Testis (tissue), 3 donors: ENCODE results near the gene KDM6A. TPM values are rescaled to one million over a fixed set of nuclear protein-coding genes. Genes with fewer than 3 reads are reported as not detected.

Experiments used
- DNase-seq: peaks from one replicate; pipeline ENCODE4 v3.0.0-alpha.2; 2019
- H3K27ac ChIP-seq, 2 donors: fragments of 200-600 bp; sonication (generic); one replicate each; pipeline ENCODE4 v1.5.1; 2019
- H3K27me3 ChIP-seq: fragments of 200-600 bp; sonication (generic); one replicate; pipeline ENCODE4 v1.5.1; 2019
- H3K36me3 ChIP-seq: fragments of 200-600 bp; sonication (generic); one replicate; pipeline ENCODE4 v1.5.1; 2017; ENCODE audit warnings: low read depth; ENCODE audit errors: missing control alignments
- H3K4me1 ChIP-seq: fragments of 200-600 bp; sonication (generic); one replicate; pipeline ENCODE4 v1.5.1; 2019
- H3K4me3 ChIP-seq, 2 donors: fragments of 200-600 bp; sonication (generic); one replicate each; pipeline ENCODE4 v1.5.1; 2017 to 2019
- H3K9me3 ChIP-seq: fragments of 200-600 bp; sonication (generic); one replicate; pipeline ENCODE4 v1.5.1; 2017
- CTCF ChIP-seq, 3 experiments: fragments of 450-650 bp in 2 of 3; fragments of 200-600 bp in 1 of 3; sonication (generic) in 1 of 3; IDR thresholded peaks; one replicate each; pipeline ENCODE4 v1.5.1; 2016 to 2019; ENCODE audit warnings: antibody characterized with exemption in 3 of 3, mild to moderate bottlenecking in 2 of 3, moderate library complexity in 1 of 3
- POLR2A ChIP-seq: fragments of 450-650 bp; IDR thresholded peaks from one replicate; pipeline ENCODE4 v1.6.1; 2017; ENCODE audit warnings: antibody characterized with exemption, mild to moderate bottlenecking, moderate library complexity
- WGBS, 2 donors: methylation state at CpG; one replicate each; pipeline ENCODE4 v1.1.5; 2018; 5-methylcytosine and 5-hydroxymethylcytosine counted together
- intact Hi-C: fragments of 100-400 bp; cut with DNase I; formaldehyde crosslinking; loops from one replicate; pipeline ENCODE4 v1.15.1; 2023; ENCODE audit warnings: low total_unique reads
- polyA plus RNA-seq: library from polyadenylated mRNA; stranded (reverse); fragments of 350-450 nt; fragmentation: Illumina TruSeq; extraction: RNeasy Lipid Tissue Mini Kit (QIAGEN cat#74804); gene quantifications from one replicate; pipeline ENCODE4 v1.2.3, GENCODE V29; 2014; ENCODE audit warnings: low read depth, low replicate concordance; ENCODE audit not compliant: insufficient read depth
- total RNA-seq, 2 donors: library from RNA; depleted of rRNA; stranded (reverse); fragments of >200 nt; gene quantifications; one replicate each; pipeline ENCODE4 v1.2.3, GENCODE V29; 2016

Gene KDM6A
- total and polyA plus RNA-seq, 3 donors from 2014 or later, result 27.2 to 57.7 (median 56.7) TPM

- Histone ChIP-seq H3K27me3 (no peaks in the 10 kb centered on the region), H3K27ac (no peak overlapping the region), H3K36me3 (no peaks in the 10 kb centered on the region), H3K9me3 (no peaks in the 10 kb centered on the region), H3K4me1 (no peaks in the 10 kb centered on the region), H3K4me3 (no peak overlapping the region)
- WGBS, 2 donors, result 96 to 98% methylated on average over 6 to 9 of the region's 9 CpGs
- DNase-seq, result no peak
- intact Hi-C loops, result no loop called here
- TF ChIP-seq CTCF (IDR thresholded peaks at IDR 0.05), result no peak
- TF ChIP-seq POLR2A, result no peak
Observed at GRCh38 chrX:45150821-45151220, 277.8 kb downstream of the KDM6A start.

- no peak overlapping the region for H3K27ac ChIP-seq
- H3K36me3 ChIP-seq, result no peaks in the 10 kb centered on the region
- TF ChIP-seq POLR2A (no peak), CTCF (IDR thresholded peaks at IDR 0.05) (no peak)
- no peak for DNase-seq
- H3K9me3 ChIP-seq, result no peaks in the 10 kb centered on the region
- no peaks in the 10 kb centered on the region for H3K4me1 ChIP-seq
- intact Hi-C loops, result no loop called here
- no peaks in the 10 kb centered on the region for H3K27me3 ChIP-seq
- 88% methylated on average over 4 of the region's 4 CpGs; no CpG with 5 or more reads in 1 of the 2 donors for WGBS, 2 donors
- H3K4me3 ChIP-seq, result no peak overlapping the region
Observed at GRCh38 chrX:45154033-45154360, 281.0 kb downstream of the KDM6A start.

DNA sequence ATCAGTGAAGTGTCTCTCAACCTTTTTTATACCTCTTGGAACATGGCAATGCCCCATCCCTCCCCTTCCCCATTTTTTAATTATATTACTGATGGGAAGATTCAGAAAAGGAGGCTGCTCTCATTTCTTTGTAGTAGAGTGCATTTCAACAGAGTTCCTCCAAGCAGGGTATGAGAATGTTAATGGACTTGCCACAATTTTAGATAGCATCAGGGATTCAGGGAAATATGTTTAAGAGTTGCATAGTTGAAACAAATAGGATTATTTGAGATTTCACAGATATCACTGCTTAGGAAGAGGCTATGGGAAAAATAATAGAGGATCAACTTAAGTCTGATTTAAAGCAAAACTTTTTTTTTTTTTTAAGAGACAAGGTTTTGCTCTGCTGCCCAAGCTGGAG lies 281.5 kb downstream of the KDM6A start:
- Histone ChIP-seq H3K9me3 (no peaks in the 10 kb centered on the region), H3K4me1 (no peaks in the 10 kb centered on the region), H3K27me3 (no peaks in the 10 kb centered on the region), H3K36me3 (no peaks in the 10 kb centered on the region), H3K27ac (no peak overlapping the region), H3K4me3 (no peak overlapping the region)
- DNase-seq, result no peak
- no peak for TF ChIP-seq POLR2A
- no peak for TF ChIP-seq CTCF (IDR thresholded peaks at IDR 0.05)
- intact Hi-C loops, result no loop called here

DNA sequence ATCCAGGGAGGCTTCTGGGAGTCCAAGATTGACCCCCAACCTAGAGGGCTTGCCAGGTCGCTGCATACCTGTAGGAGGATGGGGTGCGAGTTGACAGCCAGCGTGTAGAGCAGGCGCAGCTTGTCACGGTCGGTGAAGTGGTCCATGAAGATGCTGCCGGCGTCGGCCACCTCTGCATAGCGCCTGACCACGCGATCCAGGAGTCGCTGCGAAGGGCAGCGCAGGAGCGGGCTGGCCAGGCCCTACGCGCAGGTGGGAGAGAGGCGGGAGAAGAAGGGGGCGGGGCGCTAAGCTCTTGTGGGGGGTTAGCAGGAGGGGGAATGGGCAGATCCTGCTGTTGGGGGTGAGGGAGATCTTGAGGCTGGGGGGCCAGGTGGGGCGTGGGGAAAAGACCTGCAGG lies 284.7 kb downstream of the KDM6A start:
- 68% methylated on average over 16 of the region's 22 CpGs; no CpG with 5 or more reads in 1 of the 2 donors for WGBS, 2 donors
- no peaks in the 10 kb centered on the region for H3K27me3 ChIP-seq
- H3K36me3 ChIP-seq, result no peaks in the 10 kb centered on the region
- H3K4me3 ChIP-seq, result no peak overlapping the region
- H3K9me3 ChIP-seq, result no peaks in the 10 kb centered on the region
- DNase-seq, result no peak
- TF ChIP-seq POLR2A (no peak), CTCF (IDR thresholded peaks at IDR 0.05) (no peak)
- no peaks in the 10 kb centered on the region for H3K4me1 ChIP-seq
- no peak overlapping the region for H3K27ac ChIP-seq
- intact Hi-C loops, result no loop called here

Other genes with a start within 250 kb of the KDM6A start
- gene DUSP21, start 29.2 kb upstream of the KDM6A start, total RNA-seq, result 1 to 10 TPM; 6.0 to 9.2 TPM
- 9.6 TPM for gene DUSP21, start 29.2 kb upstream of the KDM6A start, polyA plus RNA-seq